ENCODE results near the gene DSE. TPM values are rescaled to one million over a fixed set of nuclear protein-coding genes. Genes with fewer than 3 reads are reported as not detected.

Gene DSE
- total and polyA plus RNA-seq, 2 donors (not counting 1 experiment from before 2014, with no cell fraction given) = 8.3 to 8.6 TPM

DNA sequence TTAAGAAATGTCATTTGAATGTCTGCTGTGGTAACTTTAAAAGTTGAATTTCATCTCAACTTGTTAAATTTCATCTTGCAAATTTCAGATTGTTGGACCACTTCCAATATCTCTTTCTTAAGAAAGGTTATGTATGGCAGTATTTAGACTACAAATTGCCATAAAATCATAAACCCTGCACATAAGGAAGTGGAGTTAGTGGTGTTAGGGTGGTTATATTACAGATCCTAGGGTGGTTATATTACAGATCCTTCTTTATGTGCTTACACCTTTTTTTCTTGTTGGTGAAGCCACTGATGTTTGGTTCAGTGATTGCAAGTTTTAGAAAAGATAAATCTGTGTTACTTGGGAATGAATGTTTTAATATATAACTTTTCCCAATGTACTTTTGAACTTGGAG, 9.0 kb downstream of the DSE start:
- H3K27me3 ChIP-seq (replicated peaks in 1 of 4; ENCODE audit: control extremely low read depth in 1 of 4, control insufficient read depth in 3 of 4, insufficient read depth in 4 of 4, low read length in 3 of 4) = no peaks in the 10 kb centered on the region
- H3K9me3 Mint-ChIP-seq (ENCODE audit: insufficient read depth) = no peaks in the 10 kb centered on the region
- H3K27ac Mint-ChIP-seq = no peak overlapping the region
- H2AFZ ChIP-seq (ENCODE audit: insufficient read depth, low read depth, low read length, poor library complexity, severe bottlenecking) = no peak overlapping the region
- peaks cover 0 to 3% of the 10 kb centered on the region in 2 experiments for H3K36me3 ChIP-seq (replicated peaks in 1 of 2; ENCODE audit: control extremely low read depth in 1 of 2, control insufficient read depth in 1 of 2, extremely low read depth in 1 of 2, insufficient read depth in 2 of 2, low read length in 1 of 2)
- intact Hi-C loops (cut with micrococcal nuclease) = no loop called here
- no peak overlapping the region for H3K27ac ChIP-seq (ENCODE audit: low read length in 2 of 2)
- no peaks in the 10 kb centered on the region for H3K4me1 Mint-ChIP-seq
- H3K27me3 Mint-ChIP-seq = no peaks in the 10 kb centered on the region
- DNase-seq (no peak), ATAC-seq (ENCODE audit: low read depth) (no peak)
- TF ChIP-seq, protein P1, sequence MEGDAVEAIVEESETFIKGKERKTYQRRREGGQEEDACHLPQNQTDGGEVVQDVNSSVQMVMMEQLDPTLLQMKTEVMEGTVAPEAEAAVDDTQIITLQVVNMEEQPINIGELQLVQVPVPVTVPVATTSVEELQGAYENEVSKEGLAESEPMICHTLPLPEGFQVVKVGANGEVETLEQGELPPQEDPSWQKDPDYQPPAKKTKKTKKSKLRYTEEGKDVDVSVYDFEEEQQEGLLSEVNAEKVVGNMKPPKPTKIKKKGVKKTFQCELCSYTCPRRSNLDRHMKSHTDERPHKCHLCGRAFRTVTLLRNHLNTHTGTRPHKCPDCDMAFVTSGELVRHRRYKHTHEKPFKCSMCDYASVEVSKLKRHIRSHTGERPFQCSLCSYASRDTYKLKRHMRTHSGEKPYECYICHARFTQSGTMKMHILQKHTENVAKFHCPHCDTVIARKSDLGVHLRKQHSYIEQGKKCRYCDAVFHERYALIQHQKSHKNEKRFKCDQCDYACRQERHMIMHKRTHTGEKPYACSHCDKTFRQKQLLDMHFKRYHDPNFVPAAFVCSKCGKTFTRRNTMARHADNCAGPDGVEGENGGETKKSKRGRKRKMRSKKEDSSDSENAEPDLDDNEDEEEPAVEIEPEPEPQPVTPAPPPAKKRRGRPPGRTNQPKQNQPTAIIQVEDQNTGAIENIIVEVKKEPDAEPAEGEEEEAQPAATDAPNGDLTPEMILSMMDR (IDR thresholded peaks at IDR 0.05) = no peak
- no peak for TF ChIP-seq EZH2 (IDR thresholded peaks at IDR 0.05; ENCODE audit: borderline replicate concordance, insufficient read depth, low read depth, low read length, poor library complexity, severe bottlenecking)
- ChIA-PET POLR2A (no interaction called here), CTCF (no interaction called here)
- peaks cover 84% of the 10 kb centered on the region for H3K79me2 ChIP-seq (ENCODE audit: control insufficient read depth, insufficient read depth, low read length)
- H3K9me3 ChIP-seq (ENCODE audit: control extremely low read depth in 1 of 3, control insufficient read depth in 2 of 3, insufficient read depth in 1 of 3, low read length in 2 of 3) = no peaks in the 10 kb centered on the region
- H3K4me1 ChIP-seq (ENCODE audit: control insufficient read depth in 2 of 2, insufficient read depth in 2 of 2, low read length in 2 of 2) = no peaks in the 10 kb centered on the region
- H4K20me1 ChIP-seq (ENCODE audit: control insufficient read depth, insufficient read depth, low read length, poor library complexity, severe bottlenecking) = peaks cover 18% of the 10 kb centered on the region
- no peak overlapping the region for H3K4me3 Mint-ChIP-seq
- no peak overlapping the region for H3K4me3 ChIP-seq (ENCODE audit: control extremely low read depth in 1 of 5, extremely low read depth in 1 of 5, insufficient read depth in 1 of 5, low read depth in 2 of 5, low read length in 4 of 5)
- no peak overlapping the region for H3K4me2 ChIP-seq (replicated peaks; ENCODE audit: low read depth, low read length, poor library complexity, severe bottlenecking)
- H3K9ac ChIP-seq (ENCODE audit: low read length) = no peak overlapping the region

DNA sequence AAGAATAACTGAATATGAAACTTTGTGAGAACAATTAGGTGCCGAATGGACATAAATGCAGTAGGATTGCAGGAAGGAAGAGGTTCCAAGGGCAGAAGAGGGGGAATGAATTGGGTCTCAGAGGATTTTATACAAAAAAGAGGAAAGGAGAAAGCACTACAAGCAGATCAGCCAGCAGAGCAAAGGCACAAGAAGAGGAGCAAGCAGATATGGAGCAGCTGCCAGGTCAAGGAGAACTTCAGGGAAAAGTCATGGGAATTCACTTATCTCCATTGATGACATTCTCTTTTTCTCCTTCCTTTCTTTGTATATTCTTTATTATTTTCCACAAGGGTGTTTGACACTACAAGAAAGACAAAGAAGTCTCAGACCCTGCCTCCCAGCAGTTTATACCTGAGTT, 9.6 kb downstream of the DSE start:
- DNase-seq (no peak), ATAC-seq (ENCODE audit: low read depth) (no peak)
- Mint-ChIP-seq H3K4me3 (no peak overlapping the region), H3K27me3 (no peaks in the 10 kb centered on the region), H3K9me3 (ENCODE audit: insufficient read depth) (no peaks in the 10 kb centered on the region), H3K4me1 (peaks cover 5% of the 10 kb centered on the region), H3K27ac (no peak overlapping the region)
- Histone ChIP-seq H2AFZ (ENCODE audit: insufficient read depth, low read depth, low read length, poor library complexity, severe bottlenecking) (no peak overlapping the region), H3K27me3 (replicated peaks in 1 of 4; ENCODE audit: control extremely low read depth in 1 of 4, control insufficient read depth in 3 of 4, insufficient read depth in 4 of 4, low read length in 3 of 4) (no peaks in the 10 kb centered on the region), H3K79me2 (ENCODE audit: control insufficient read depth, insufficient read depth, low read length) (peaks cover 84% of the 10 kb centered on the region), H3K4me1 (ENCODE audit: control insufficient read depth in 2 of 2, insufficient read depth in 2 of 2, low read length in 2 of 2) (no peaks in the 10 kb centered on the region), H3K27ac (ENCODE audit: low read length in 2 of 2) (no peak overlapping the region), H3K9ac (ENCODE audit: low read length) (no peak overlapping the region), H4K20me1 (ENCODE audit: control insufficient read depth, insufficient read depth, low read length, poor library complexity, severe bottlenecking) (peaks cover 16% of the 10 kb centered on the region), H3K4me3 (ENCODE audit: control extremely low read depth in 1 of 5, extremely low read depth in 1 of 5, insufficient read depth in 1 of 5, low read depth in 2 of 5, low read length in 4 of 5) (no peak overlapping the region), H3K36me3 (replicated peaks in 1 of 2; ENCODE audit: control extremely low read depth in 1 of 2, control insufficient read depth in 1 of 2, extremely low read depth in 1 of 2, insufficient read depth in 2 of 2, low read length in 1 of 2) (peaks cover 0 to 3% of the 10 kb centered on the region in 2 experiments), H3K9me3 (ENCODE audit: control extremely low read depth in 1 of 3, control insufficient read depth in 2 of 3, insufficient read depth in 1 of 3, low read length in 2 of 3) (no peaks in the 10 kb centered on the region), H3K4me2 (replicated peaks; ENCODE audit: low read depth, low read length, poor library complexity, severe bottlenecking) (no peak overlapping the region)
- intact Hi-C loops (cut with micrococcal nuclease) = no loop called here
- ChIA-PET CTCF (no interaction called here), POLR2A (no interaction called here)
- no peak for TF ChIP-seq EZH2 (IDR thresholded peaks at IDR 0.05; ENCODE audit: borderline replicate concordance, insufficient read depth, low read depth, low read length, poor library complexity, severe bottlenecking)
- TF ChIP-seq, protein P1 (IDR thresholded peaks at IDR 0.05) = no peak
- 100% methylated on average over 1 of the region's 1 CpG for WGBS (ENCODE audit: insufficient coverage)
